ENCODE measurements around the gene HLA-G. TPM values are rescaled to one million over a fixed set of nuclear protein-coding genes. Genes with fewer than 3 reads are reported as not detected.
"Not testable (repeated sequence)": the region's sequence is repeated elsewhere in the genome, so short reads cannot be mapped to it uniquely, and the experiment has no call there.

Gene HLA-G
- total RNA-seq, 2 experiments from 2014 or later, result 0.70 TPM; not detected in 1

DNA sequence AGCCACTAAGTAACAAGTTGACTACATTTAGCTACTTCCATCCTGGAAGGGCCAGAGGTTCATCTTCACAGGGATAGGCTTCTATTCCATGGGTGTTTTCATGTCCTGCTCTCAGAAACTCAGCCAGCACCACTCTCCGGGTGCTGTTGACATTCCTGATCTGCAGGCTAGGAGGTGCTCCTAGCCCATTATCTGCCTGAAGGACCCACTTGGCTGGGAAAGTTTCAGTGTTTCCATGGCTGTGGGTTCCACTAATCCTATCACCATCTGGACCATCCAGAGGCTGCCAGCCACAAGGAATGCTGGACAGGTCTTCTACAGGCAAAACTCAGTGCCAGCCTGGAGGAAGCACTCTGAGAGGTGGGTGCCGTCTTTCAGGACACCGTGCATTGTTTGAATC is 45.2 kb downstream of the HLA-G start:
- ChIA-PET POLR2A (interaction anchor here (0.6 kb wide), 1 partner anchor 1163 kb away, joined by 3 read pairs; no protein-coding TSS in a partner anchor), CTCF (ENCODE audit: unreplicated experiment) (no interaction called here)
- Histone ChIP-seq H3K79me2 (ENCODE audit: insufficient read depth, low read depth, low read length) (no peaks in the 10 kb centered on the region), H2AFZ (ENCODE audit: low read length) (no peak overlapping the region), H3K36me3 (ENCODE audit: insufficient read depth, low read length) (no peaks in the 10 kb centered on the region), H3K27ac (ENCODE audit: low read depth, low read length, poor library complexity, severe bottlenecking) (no peak overlapping the region), H3K9me2 (ENCODE audit: insufficient read depth, low read length) (no peaks in the 10 kb centered on the region), H3K9me3 (ENCODE audit: low read length) (no peaks in the 10 kb centered on the region), H4K20me1 (ENCODE audit: insufficient read depth, low read length) (no peaks in the 10 kb centered on the region), H3K4me2 (ENCODE audit: low read length) (no peak overlapping the region), H3K4me1 (ENCODE audit: insufficient read depth, low read length, poor library complexity, severe bottlenecking) (no peaks in the 10 kb centered on the region), H3K4me3 (ENCODE audit: low read depth, low read length, poor library complexity, severe bottlenecking) (no peak overlapping the region)
- no peak for DNase-seq (ENCODE audit: low spot score)
- BruUV-seq (replicated peaks), result no TSS peak
- intact Hi-C loops (cut with micrococcal nuclease; ENCODE audit: unreplicated experiment), result no loop called here
- TF ChIP-seq CTCF (conservative IDR thresholded peaks at IDR 0.05; ENCODE audit: low read length) (no peak), EZH2phosphoT487 (IDR thresholded peaks at IDR 0.05; ENCODE audit: borderline replicate concordance, low read depth, low read length) (no peak)

GRCh38 chr6:29875257-29875656 is 47.6 kb downstream of the HLA-G start:
- Histone ChIP-seq H4K20me1 (ENCODE audit: insufficient read depth, low read length) (no peaks in the 10 kb centered on the region), H2AFZ (ENCODE audit: low read length) (no peak overlapping the region), H3K27ac (ENCODE audit: low read depth, low read length, poor library complexity, severe bottlenecking) (no peak overlapping the region), H3K36me3 (ENCODE audit: insufficient read depth, low read length) (no peaks in the 10 kb centered on the region), H3K4me2 (ENCODE audit: low read length) (no peak overlapping the region), H3K4me1 (ENCODE audit: insufficient read depth, low read length, poor library complexity, severe bottlenecking) (no peaks in the 10 kb centered on the region), H3K4me3 (ENCODE audit: low read depth, low read length, poor library complexity, severe bottlenecking) (no peak overlapping the region), H3K9me3 (ENCODE audit: low read length) (no peaks in the 10 kb centered on the region), H3K9me2 (ENCODE audit: insufficient read depth, low read length) (no peaks in the 10 kb centered on the region), H3K79me2 (ENCODE audit: insufficient read depth, low read depth, low read length) (no peaks in the 10 kb centered on the region)
- TF ChIP-seq CTCF (conservative IDR thresholded peaks at IDR 0.05; ENCODE audit: low read length), result no peak
- no peak for TF ChIP-seq EZH2phosphoT487 (IDR thresholded peaks at IDR 0.05; ENCODE audit: borderline replicate concordance, low read depth, low read length)
- ChIA-PET CTCF (ENCODE audit: unreplicated experiment) (no interaction called here), POLR2A (no interaction called here)
- no peak for DNase-seq (ENCODE audit: low spot score)
- intact Hi-C loops (cut with micrococcal nuclease; ENCODE audit: unreplicated experiment), result no loop called here
- BruUV-seq (replicated peaks), result no TSS peak

DNA sequence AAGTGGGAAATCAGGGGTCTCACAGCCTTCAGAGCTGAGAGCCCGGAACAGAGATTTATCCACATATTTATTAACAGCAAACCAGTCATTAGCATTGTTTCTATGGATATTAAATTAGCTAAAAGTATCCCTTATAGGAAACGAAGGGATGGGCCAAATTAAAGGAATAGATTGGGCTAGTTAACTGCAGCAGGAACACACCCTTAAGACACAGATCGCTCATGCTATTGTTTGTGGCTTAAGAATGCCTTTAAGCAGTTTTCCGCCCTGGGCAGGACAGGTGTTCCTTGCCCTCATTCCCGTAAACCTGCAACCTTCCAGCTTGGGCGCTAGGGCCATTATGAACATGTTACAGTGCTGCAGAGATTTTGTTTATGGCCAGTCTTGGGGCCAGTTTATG is 48.1 kb downstream of the HLA-G start:
- H2AFZ ChIP-seq (ENCODE audit: low read length); H3K27ac ChIP-seq (ENCODE audit: low read depth, low read length, poor library complexity, severe bottlenecking); intact Hi-C loops (cut with micrococcal nuclease; ENCODE audit: unreplicated experiment); H3K36me3 ChIP-seq (ENCODE audit: insufficient read depth, low read length); H3K9me2 ChIP-seq (ENCODE audit: insufficient read depth, low read length); H3K4me2 ChIP-seq (ENCODE audit: low read length); H3K79me2 ChIP-seq (ENCODE audit: insufficient read depth, low read depth, low read length); H3K4me1 ChIP-seq (ENCODE audit: insufficient read depth, low read length, poor library complexity, severe bottlenecking); BruUV-seq (replicated peaks); H3K4me3 ChIP-seq (ENCODE audit: low read depth, low read length, poor library complexity, severe bottlenecking); DNase-seq (ENCODE audit: low spot score); POLR2A ChIA-PET; H4K20me1 ChIP-seq (ENCODE audit: insufficient read depth, low read length); CTCF ChIA-PET (ENCODE audit: unreplicated experiment); H3K9me3 ChIP-seq (ENCODE audit: low read length): not testable (repeated sequence)

Small RNAs within 50 kb of the gene (small RNA-seq; reads per million reads assigned to genes)
- gene MICG, result not detected

Other genes starting within 250 kb of the HLA-G start
- not detected in 2 replicates for gene OR2H2, start 242.7 kb upstream of the HLA-G start, total RNA-seq (2014; rRNA removed; shearing (Covaris generic))
- gene OR2H2, start 242.7 kb upstream of the HLA-G start, total RNA-seq (2022), result not detected in 2 replicates
- 12.9 and 21.6 TPM in 2 replicates for gene GABBR1, start 194.6 kb upstream of the HLA-G start, total RNA-seq (2014; rRNA removed; shearing (Covaris generic))
- gene GABBR1, start 194.6 kb upstream of the HLA-G start, total RNA-seq (2022), result 33.6 and 37.1 TPM in 2 replicates
- gene MOG, start 170.7 kb upstream of the HLA-G start, total RNA-seq (2014; rRNA removed; shearing (Covaris generic)), result not detected in 2 replicates
- not detected in 2 replicates for gene MOG, start 170.7 kb upstream of the HLA-G start, total RNA-seq (2022)
- gene ZFP57, start 146.7 kb upstream of the HLA-G start, total RNA-seq (2014; rRNA removed; shearing (Covaris generic)), result not detected in 2 replicates
- not detected in 2 replicates for gene ZFP57, start 146.7 kb upstream of the HLA-G start, total RNA-seq (2022)
- 83.2 and 140 TPM in 2 replicates for gene HLA-F, start 104.4 kb upstream of the HLA-G start, total RNA-seq (2014; rRNA removed; shearing (Covaris generic))
- gene HLA-F, start 104.4 kb upstream of the HLA-G start, total RNA-seq (2022), result 56.0 and 65.8 TPM in 2 replicates
- gene HLA-A, start 114.7 kb downstream of the HLA-G start, total RNA-seq (2014; rRNA removed; shearing (Covaris generic)), result 672 and 804 TPM in 2 replicates
- 393 and 415 TPM in 2 replicates for gene HLA-A, start 114.7 kb downstream of the HLA-G start, total RNA-seq (2022)
- gene POLR1H, start 233.4 kb downstream of the HLA-G start, total RNA-seq (2014; rRNA removed; shearing (Covaris generic)), result 60.5 and 67.5 TPM in 2 replicates
- gene POLR1H, start 233.4 kb downstream of the HLA-G start, total RNA-seq (2022), result 39.3 and 43.1 TPM in 2 replicates
- gene PPP1R11, start 239.4 kb downstream of the HLA-G start, total RNA-seq (2014; rRNA removed; shearing (Covaris generic)), result 30.6 and 35.6 TPM in 2 replicates
- gene PPP1R11, start 239.4 kb downstream of the HLA-G start, total RNA-seq (2022), result 36.5 and 40.1 TPM in 2 replicates
- gene RNF39, start 247.9 kb downstream of the HLA-G start, total RNA-seq (2014; rRNA removed; shearing (Covaris generic)), result not detected in 2 replicates
- not detected in 2 replicates for gene RNF39, start 247.9 kb downstream of the HLA-G start, total RNA-seq (2022)